ENCODE measurements around the gene MACROH2A1. TPM values are rescaled to one million over a fixed set of nuclear protein-coding genes. Genes with fewer than 3 reads are reported as not detected.

The MACROH2A1 gene
- total RNA-seq, 2 experiments from 2014 or later: 328 to 332 TPM

GRCh38 chr5:135441919-135442318, 42.9 kb upstream of the MACROH2A1 start:
- CTCF ChIA-PET: interaction anchor here (1.0 to 1.7 kb wide), 2 partner anchors 16 to 124 kb away, joined by 3 to 6 read pairs; no protein-coding TSS in a partner anchor
- no peak for ATAC-seq

GRCh38 chr5:135441350-135441831, 42.4 kb upstream of the MACROH2A1 start:
- Mint-ChIP-seq H3K36me3 (ENCODE audit: low read depth) (no peaks in the 10 kb centered on the region), H3K27ac (no peak overlapping the region), H3K4me1 (ENCODE audit: low read depth) (no peaks in the 10 kb centered on the region), H3K4me3 (no peak overlapping the region), H3K27me3 (ENCODE audit: low read depth) (peaks cover 13% of the 10 kb centered on the region), H3K9me3 (ENCODE audit: insufficient read depth) (no peaks in the 10 kb centered on the region)
- CTCF ChIA-PET: interaction anchor here (0.9 to 1.7 kb wide), 3 partner anchors 15 to 120 kb away, joined by 3 to 10 read pairs (median 6); no protein-coding TSS in a partner anchor
- ATAC-seq (no peak), DNase-seq (no peak)
- POLR2A ChIA-PET: no interaction called here

More at GRCh38 chr5:135441919-135442318, 42.9 kb upstream of the MACROH2A1 start:
- Mint-ChIP-seq H3K4me3 (no peak overlapping the region), H3K4me1 (ENCODE audit: low read depth) (no peaks in the 10 kb centered on the region), H3K9me3 (ENCODE audit: insufficient read depth) (no peaks in the 10 kb centered on the region), H3K36me3 (ENCODE audit: low read depth) (no peaks in the 10 kb centered on the region), H3K27ac (no peak overlapping the region), H3K27me3 (ENCODE audit: low read depth) (peaks cover 10% of the 10 kb centered on the region)
- POLR2A ChIA-PET: no interaction called here
- no peak for DNase-seq

- Mint-ChIP-seq H3K36me3 (ENCODE audit: low read depth) (no peaks in the 10 kb centered on the region), H3K9me3 (ENCODE audit: insufficient read depth) (no peaks in the 10 kb centered on the region), H3K4me3 (no peak overlapping the region), H3K27ac (no peak overlapping the region), H3K4me1 (ENCODE audit: low read depth) (no peaks in the 10 kb centered on the region), H3K27me3 (ENCODE audit: low read depth) (peaks cover 15% of the 10 kb centered on the region)
- CTCF ChIA-PET: interaction anchor here (0.7 to 1.7 kb wide), 4 partner anchors 15 to 125 kb away, joined by 3 to 10 read pairs (median 4); no protein-coding TSS in a partner anchor
- POLR2A ChIA-PET: no interaction called here
- no peak for ATAC-seq
- DNase-seq: no peak
Measured at GRCh38 chr5:135440916-135441315, 41.9 kb upstream of the MACROH2A1 start.

GRCh38 chr5:135439231-135440205, 40.5 kb upstream of the MACROH2A1 start:
- DNase-seq (peak; percentile 16), ATAC-seq (no peak)
- ChIA-PET CTCF (interaction anchor here (0.6 to 1.6 kb wide), 2 partner anchors 14 to 18 kb away, joined by 3 to 10 read pairs; no protein-coding TSS in a partner anchor), POLR2A (no interaction called here)
- Mint-ChIP-seq H3K27ac (no peak overlapping the region), H3K4me1 (ENCODE audit: low read depth) (no peaks in the 10 kb centered on the region), H3K9me3 (ENCODE audit: insufficient read depth) (no peaks in the 10 kb centered on the region), H3K36me3 (ENCODE audit: low read depth) (no peaks in the 10 kb centered on the region), H3K4me3 (no peak overlapping the region), H3K27me3 (ENCODE audit: low read depth) (peaks cover 17% of the 10 kb centered on the region)

- Mint-ChIP-seq H3K36me3 (ENCODE audit: low read depth) (no peaks in the 10 kb centered on the region), H3K27me3 (ENCODE audit: low read depth) (peaks cover 17% of the 10 kb centered on the region), H3K4me1 (ENCODE audit: low read depth) (no peaks in the 10 kb centered on the region), H3K4me3 (no peak overlapping the region), H3K9me3 (ENCODE audit: insufficient read depth) (no peaks in the 10 kb centered on the region), H3K27ac (no peak overlapping the region)
- ATAC-seq (no peak), DNase-seq (peak; percentile 17)
- CTCF ChIA-PET: interaction anchor here (1.0 to 1.5 kb wide), 2 partner anchors 13 to 128 kb away, joined by 5 to 6 read pairs; no protein-coding TSS in a partner anchor
- POLR2A ChIA-PET: no interaction called here
Measured at GRCh38 chr5:135438636-135439221, 39.7 kb upstream of the MACROH2A1 start.

GRCh38 chr5:135437796-135438560, 38.9 kb upstream of the MACROH2A1 start:
- CTCF ChIA-PET: interaction anchor here (1.0 to 1.5 kb wide), 3 partner anchors 12 to 128 kb away, joined by 4 to 6 read pairs (median 5); no protein-coding TSS in a partner anchor
- Mint-ChIP-seq H3K4me1 (ENCODE audit: low read depth) (no peaks in the 10 kb centered on the region), H3K36me3 (ENCODE audit: low read depth) (no peaks in the 10 kb centered on the region), H3K27ac (no peak overlapping the region), H3K27me3 (ENCODE audit: low read depth) (peaks cover 17% of the 10 kb centered on the region), H3K4me3 (no peak overlapping the region), H3K9me3 (ENCODE audit: insufficient read depth) (no peaks in the 10 kb centered on the region)
- POLR2A ChIA-PET: no interaction called here
- no peak for ATAC-seq
- peak; percentile 12 for DNase-seq

- Mint-ChIP-seq H3K27ac (no peak overlapping the region), H3K4me3 (no peak overlapping the region), H3K4me1 (ENCODE audit: low read depth) (no peaks in the 10 kb centered on the region), H3K36me3 (ENCODE audit: low read depth) (no peaks in the 10 kb centered on the region), H3K9me3 (ENCODE audit: insufficient read depth) (no peaks in the 10 kb centered on the region), H3K27me3 (ENCODE audit: low read depth) (peaks cover 17% of the 10 kb centered on the region)
- DNase-seq: no peak
- ChIA-PET POLR2A (no interaction called here), CTCF (interaction anchor here (1.2 to 1.5 kb wide), 2 partner anchors 12 to 20 kb away, joined by 4 to 6 read pairs; no protein-coding TSS in a partner anchor)
- no peak for ATAC-seq
Measured at GRCh38 chr5:135437422-135437795, 38.4 kb upstream of the MACROH2A1 start.

GRCh38 chr5:135436951-135437418, 38.0 kb upstream of the MACROH2A1 start:
- Mint-ChIP-seq H3K4me1 (ENCODE audit: low read depth) (no peaks in the 10 kb centered on the region), H3K27ac (no peak overlapping the region), H3K9me3 (ENCODE audit: insufficient read depth) (no peaks in the 10 kb centered on the region), H3K4me3 (no peak overlapping the region), H3K36me3 (ENCODE audit: low read depth) (no peaks in the 10 kb centered on the region), H3K27me3 (ENCODE audit: low read depth) (peaks cover 17% of the 10 kb centered on the region)
- CTCF ChIA-PET: interaction anchor here (1.2 kb wide), 1 partner anchor 21 kb away, joined by 4 read pairs; no protein-coding TSS in a partner anchor
- ATAC-seq (no peak), DNase-seq (peak; percentile 17)
- POLR2A ChIA-PET: no interaction called here

GRCh38 chr5:135435467-135436330, 36.7 kb upstream of the MACROH2A1 start:
- ChIA-PET CTCF (interaction anchor here (1.0 kb wide), 1 partner anchor 22 kb away, joined by 3 read pairs; no protein-coding TSS in a partner anchor), POLR2A (no interaction called here)
- ATAC-seq: no peak
- peak; percentile 14 for DNase-seq
- Mint-ChIP-seq H3K27ac (no peak overlapping the region), H3K4me3 (no peak overlapping the region), H3K36me3 (ENCODE audit: low read depth) (no peaks in the 10 kb centered on the region), H3K27me3 (ENCODE audit: low read depth) (peaks cover 15% of the 10 kb centered on the region), H3K9me3 (ENCODE audit: insufficient read depth) (no peaks in the 10 kb centered on the region), H3K4me1 (ENCODE audit: low read depth) (no peaks in the 10 kb centered on the region)

GRCh38 chr5:135434591-135435466, 35.8 kb upstream of the MACROH2A1 start:
- no peak overlapping the region for H3K27ac Mint-ChIP-seq
- no peak overlapping the region for H3K4me3 Mint-ChIP-seq
- ChIA-PET CTCF (interaction anchor here (1.1 kb wide), 1 partner anchor 131 kb away, joined by 3 read pairs; no protein-coding TSS in a partner anchor), POLR2A (no interaction called here)
- no peaks in the 10 kb centered on the region for H3K9me3 Mint-ChIP-seq (ENCODE audit: insufficient read depth)
- ATAC-seq (no peak), DNase-seq (peak; percentile 10)
- H3K27me3 Mint-ChIP-seq (ENCODE audit: low read depth): peaks cover 18% of the 10 kb centered on the region
- H3K4me1 Mint-ChIP-seq (ENCODE audit: low read depth): no peaks in the 10 kb centered on the region
- H3K36me3 Mint-ChIP-seq (ENCODE audit: low read depth): no peaks in the 10 kb centered on the region

All from activated CD8-positive, alpha-beta T cell treated with anti-CD3 and anti-CD28 coated beads, Interleukin-2, amount 10 ng/mL, durations not matched to agents 7 days and 5 days (primary cell).